ENCODE data around the gene FYN. TPM values are rescaled to one million over a fixed set of nuclear protein-coding genes. Genes with fewer than 3 reads are reported as not detected.

The FYN gene
- total and polyA plus RNA-seq, 2 donors from 2014 or later = 34.5 to 52.4 TPM

GRCh38 chr6:111706841-111707391 is 166.3 kb downstream of the FYN start:
- H3K9ac ChIP-seq (ENCODE audit: low read length in 3 of 3) = no peak overlapping the region
- H3K27me3 ChIP-seq (ENCODE audit: control insufficient read depth, insufficient read depth, low read length) = no peaks in the 10 kb centered on the region
- H3K4me1 ChIP-seq (ENCODE audit: control insufficient read depth in 2 of 3, insufficient read depth in 2 of 3, low read depth in 1 of 3, low read length in 3 of 3) = peaks cover 0 to 5% (median 4%) of the 10 kb centered on the region in 3 donors
- FAIRE-seq (no peak), DNase-seq (no peak)
- no peak for TF ChIP-seq CTCF (IDR thresholded peaks at IDR 0.05; ENCODE audit: borderline replicate concordance, extremely low read depth, insufficient read depth)
- H3K9me3 ChIP-seq (ENCODE audit: control insufficient read depth in 2 of 3, insufficient read depth in 1 of 3, low read length in 3 of 3) = no peaks in the 10 kb centered on the region
- no peaks in the 10 kb centered on the region for H3K36me3 ChIP-seq (ENCODE audit: control insufficient read depth in 2 of 3, insufficient read depth in 3 of 3, low read length in 3 of 3)
- no peak overlapping the region for H3K27ac ChIP-seq (ENCODE audit: low read depth in 2 of 2, low read length in 2 of 2)
- intact Hi-C loops (cut with DNase I) = loop anchor here (5.0 kb wide), 1 partner anchor 290 kb away; no protein-coding TSS in a partner anchor
- no peak overlapping the region for H3K4me3 ChIP-seq (ENCODE audit: low read length in 3 of 3)

GRCh38 chr6:111703723-111704122 is 169.5 kb downstream of the FYN start:
- intact Hi-C loops (cut with DNase I) = no loop called here
- no peak for TF ChIP-seq CTCF (IDR thresholded peaks at IDR 0.05; ENCODE audit: borderline replicate concordance, extremely low read depth, insufficient read depth)
- no peaks in the 10 kb centered on the region for H3K36me3 ChIP-seq (ENCODE audit: control insufficient read depth in 2 of 3, insufficient read depth in 3 of 3, low read length in 3 of 3)
- DNase-seq (no peak), FAIRE-seq (no peak)
- H3K4me3 ChIP-seq (ENCODE audit: low read length in 3 of 3) = no peak overlapping the region
- H3K27ac ChIP-seq (ENCODE audit: low read depth in 2 of 2, low read length in 2 of 2) = no peak overlapping the region
- no peaks in the 10 kb centered on the region for H3K27me3 ChIP-seq (ENCODE audit: control insufficient read depth, insufficient read depth, low read length)
- H3K9ac ChIP-seq (ENCODE audit: low read length in 3 of 3) = no peak overlapping the region
- no peaks in the 10 kb centered on the region for H3K4me1 ChIP-seq (ENCODE audit: control insufficient read depth in 2 of 3, insufficient read depth in 2 of 3, low read depth in 1 of 3, low read length in 3 of 3)
- no peaks in the 10 kb centered on the region for H3K9me3 ChIP-seq (ENCODE audit: control insufficient read depth in 2 of 3, insufficient read depth in 1 of 3, low read length in 3 of 3)

GRCh38 chr6:111702268-111702667 is 171.0 kb downstream of the FYN start:
- no peak for FAIRE-seq
- no peaks in the 10 kb centered on the region for H3K27me3 ChIP-seq (ENCODE audit: control insufficient read depth, insufficient read depth, low read length)
- TF ChIP-seq CTCF (IDR thresholded peaks at IDR 0.05; ENCODE audit: borderline replicate concordance, extremely low read depth, insufficient read depth) = no peak
- no peak overlapping the region for H3K9ac ChIP-seq (ENCODE audit: low read length in 3 of 3)
- no peak for DNase-seq
- H3K27ac ChIP-seq (ENCODE audit: low read depth in 2 of 2, low read length in 2 of 2) = no peak overlapping the region
- H3K36me3 ChIP-seq (ENCODE audit: control insufficient read depth in 2 of 3, insufficient read depth in 3 of 3, low read length in 3 of 3) = no peaks in the 10 kb centered on the region
- H3K4me1 ChIP-seq (ENCODE audit: control insufficient read depth in 2 of 3, insufficient read depth in 2 of 3, low read depth in 1 of 3, low read length in 3 of 3) = no peaks in the 10 kb centered on the region
- H3K9me3 ChIP-seq (ENCODE audit: control insufficient read depth in 2 of 3, insufficient read depth in 1 of 3, low read length in 3 of 3) = no peaks in the 10 kb centered on the region
- H3K4me3 ChIP-seq (ENCODE audit: low read length in 3 of 3) = no peak overlapping the region
- intact Hi-C loops (cut with DNase I) = no loop called here

- H3K36me3 ChIP-seq (ENCODE audit: control insufficient read depth in 2 of 3, insufficient read depth in 3 of 3, low read length in 3 of 3) = no peaks in the 10 kb centered on the region
- no peak overlapping the region for H3K9ac ChIP-seq (ENCODE audit: low read length in 3 of 3)
- no peaks in the 10 kb centered on the region for H3K27me3 ChIP-seq (ENCODE audit: control insufficient read depth, insufficient read depth, low read length)
- no peaks in the 10 kb centered on the region for H3K9me3 ChIP-seq (ENCODE audit: control insufficient read depth in 2 of 3, insufficient read depth in 1 of 3, low read length in 3 of 3)
- TF ChIP-seq CTCF (IDR thresholded peaks at IDR 0.05; ENCODE audit: borderline replicate concordance, extremely low read depth, insufficient read depth) = no peak
- no peak overlapping the region for H3K27ac ChIP-seq (ENCODE audit: low read depth in 2 of 2, low read length in 2 of 2)
- no peak for DNase-seq
- no peak overlapping the region for H3K4me3 ChIP-seq (ENCODE audit: low read length in 3 of 3)
- no peak for FAIRE-seq
- no peaks in the 10 kb centered on the region for H3K4me1 ChIP-seq (ENCODE audit: control insufficient read depth in 2 of 3, insufficient read depth in 2 of 3, low read depth in 1 of 3, low read length in 3 of 3)
- intact Hi-C loops (cut with DNase I) = no loop called here
Observed at GRCh38 chr6:111701146-111701545, 172.1 kb downstream of the FYN start.
